Vagina (tissue), 2 donors: Measurements from ENCODE around the gene CRADD. TPM values are rescaled to one million over a fixed set of nuclear protein-coding genes. Genes with fewer than 3 reads are reported as not detected.

ENCODE experiments used
- DNase-seq, 2 donors: peaks; one replicate each; pipeline ENCODE4 v3.0.0-alpha.2; 2017; ENCODE audit errors: extremely low spot score in 2 of 2
- H3K27ac ChIP-seq: fragments of 200-600 bp; sonication (generic); one replicate; pipeline ENCODE4 v1.5.1; 2019
- H3K27me3 ChIP-seq: fragments of 200-600 bp; sonication (generic); one replicate; pipeline ENCODE4 v1.5.1; 2019
- H3K36me3 ChIP-seq, 2 donors: fragments of 200-600 bp; sonication (generic); one replicate each; pipeline ENCODE4 v1.5.1; 2017 to 2019
- H3K4me1 ChIP-seq: fragments of 200-600 bp; sonication (generic); one replicate; pipeline ENCODE4 v1.5.1; 2019
- H3K4me3 ChIP-seq, 2 donors: fragments of 200-600 bp; sonication (generic); 1 replicate in 1 of 2; 2 replicates in 1 of 2; pipeline ENCODE4 v1.5.1; 2016 to 2019
- H3K9me3 ChIP-seq: fragments of 200-600 bp; sonication (generic); one replicate; pipeline ENCODE4 v1.5.1; 2019
- CTCF ChIP-seq, 3 experiments: fragments of 450-650 bp in 2 of 3; fragments of 200-600 bp in 1 of 3; sonication (generic) in 1 of 3; IDR thresholded peaks; one replicate each; pipeline ENCODE4 v1.5.1; 2017 to 2019; ENCODE audit warnings: antibody characterized with exemption in 3 of 3, mild to moderate bottlenecking in 2 of 3, moderate library complexity in 2 of 3
- POLR2A ChIP-seq, 2 donors: fragments of 450-650 bp; IDR thresholded peaks; one replicate each; pipeline ENCODE4 v1.6.1; 2017; ENCODE audit warnings: antibody characterized with exemption in 2 of 2, mild to moderate bottlenecking in 2 of 2, moderate library complexity in 2 of 2
- POLR2AphosphoS5 ChIP-seq, 2 donors: sonication (generic); formaldehyde crosslinking; IDR thresholded peaks; one replicate each; pipeline ENCODE4 v1.9.0; 2017; ENCODE audit warnings: antibody characterized with exemption in 2 of 2, mild to moderate bottlenecking in 2 of 2, low read depth in 1 of 2; ENCODE audit not compliant: insufficient read depth in 1 of 2
- intact Hi-C: fragments of 100-400 bp; cut with DNase I; formaldehyde crosslinking; loops from one replicate; pipeline ENCODE4 v1.15.1; 2023
- total RNA-seq: library from RNA; depleted of rRNA; stranded (reverse); fragments of >200 nt; gene quantifications from one replicate; pipeline ENCODE4 v1.2.3, GENCODE V29; 2016

The CRADD gene
- total RNA-seq, 1 donor from 2014 or later, result 40.8 TPM

- Histone ChIP-seq H3K9me3 (peaks cover 7% of the 10 kb centered on the region), H3K27ac (no peak overlapping the region), H3K4me3 (no peak overlapping the region), H3K27me3 (no peaks in the 10 kb centered on the region), H3K4me1 (no peaks in the 10 kb centered on the region), H3K36me3 (no peaks in the 10 kb centered on the region)
- intact Hi-C loops, result no loop called here
- TF ChIP-seq POLR2A (IDR thresholded peaks at IDR 0.05), result no peak
- TF ChIP-seq POLR2AphosphoS5 (IDR thresholded peaks at IDR 0.05; ENCODE audit: insufficient read depth in 1 of 2, low read depth in 1 of 2), result no peak
- no peak for TF ChIP-seq CTCF (IDR thresholded peaks at IDR 0.05)
- DNase-seq, result no peak
These were observed 196.4 kb downstream of the CRADD start for GRCh38 chr12:93873561-93873960.

- intact Hi-C loops, result no loop called here
- Histone ChIP-seq H3K4me1 (no peaks in the 10 kb centered on the region), H3K36me3 (no peaks in the 10 kb centered on the region), H3K27ac (no peak overlapping the region), H3K27me3 (no peaks in the 10 kb centered on the region), H3K9me3 (peaks cover 7% of the 10 kb centered on the region), H3K4me3 (no peak overlapping the region)
- TF ChIP-seq POLR2A (IDR thresholded peaks at IDR 0.05) (no peak), CTCF (IDR thresholded peaks at IDR 0.05) (no peak), POLR2AphosphoS5 (IDR thresholded peaks at IDR 0.05; ENCODE audit: insufficient read depth in 1 of 2, low read depth in 1 of 2) (no peak)
- no peak for DNase-seq
These were observed 198.0 kb downstream of the CRADD start for GRCh38 chr12:93875157-93875556.

- H3K9me3 ChIP-seq, result peaks cover 7% of the 10 kb centered on the region
- no peaks in the 10 kb centered on the region for H3K4me1 ChIP-seq
- intact Hi-C loops, result no loop called here
- DNase-seq, result no peak
- H3K4me3 ChIP-seq, result no peak overlapping the region
- H3K27me3 ChIP-seq, result no peaks in the 10 kb centered on the region
- TF ChIP-seq POLR2A (IDR thresholded peaks at IDR 0.05) (no peak), CTCF (IDR thresholded peaks at IDR 0.05) (no peak), POLR2AphosphoS5 (IDR thresholded peaks at IDR 0.05; ENCODE audit: insufficient read depth in 1 of 2, low read depth in 1 of 2) (no peak)
- H3K27ac ChIP-seq, result no peak overlapping the region
- H3K36me3 ChIP-seq, result no peaks in the 10 kb centered on the region
These were observed 199.2 kb downstream of the CRADD start for GRCh38 chr12:93876360-93876759.

- no peak for DNase-seq
- H3K27ac ChIP-seq, result no peak overlapping the region
- H3K27me3 ChIP-seq, result no peaks in the 10 kb centered on the region
- H3K4me1 ChIP-seq, result no peaks in the 10 kb centered on the region
- intact Hi-C loops, result no loop called here
- H3K4me3 ChIP-seq, result no peak overlapping the region
- H3K36me3 ChIP-seq, result no peaks in the 10 kb centered on the region
- H3K9me3 ChIP-seq, result peaks cover 4% of the 10 kb centered on the region
- TF ChIP-seq POLR2AphosphoS5 (IDR thresholded peaks at IDR 0.05; ENCODE audit: insufficient read depth in 1 of 2, low read depth in 1 of 2) (no peak), CTCF (IDR thresholded peaks at IDR 0.05) (no peak), POLR2A (IDR thresholded peaks at IDR 0.05) (no peak)
These were observed 200.3 kb downstream of the CRADD start for GRCh38 chr12:93877446-93877845.

GRCh38 chr12:93879476-93880421 is 202.6 kb downstream of the CRADD start:
- Histone ChIP-seq H3K4me1 (no peaks in the 10 kb centered on the region), H3K27me3 (no peaks in the 10 kb centered on the region), H3K27ac (no peak overlapping the region), H3K4me3 (no peak overlapping the region), H3K36me3 (no peaks in the 10 kb centered on the region), H3K9me3 (no peaks in the 10 kb centered on the region)
- TF ChIP-seq POLR2A (IDR thresholded peaks at IDR 0.05) (no peak), POLR2AphosphoS5 (IDR thresholded peaks at IDR 0.05; ENCODE audit: insufficient read depth in 1 of 2, low read depth in 1 of 2) (no peak), CTCF (IDR thresholded peaks at IDR 0.05) (no peak)
- DNase-seq, result peak in 1 of 2 donors; percentile 49
- intact Hi-C loops, result no loop called here
